ENCODE measurements around the gene PSD2. TPM values are rescaled to one million over a fixed set of nuclear protein-coding genes. Genes with fewer than 3 reads are reported as not detected.

The PSD2 gene
- total RNA-seq, 1 donor from 2014 or later, result not detected

DNA sequence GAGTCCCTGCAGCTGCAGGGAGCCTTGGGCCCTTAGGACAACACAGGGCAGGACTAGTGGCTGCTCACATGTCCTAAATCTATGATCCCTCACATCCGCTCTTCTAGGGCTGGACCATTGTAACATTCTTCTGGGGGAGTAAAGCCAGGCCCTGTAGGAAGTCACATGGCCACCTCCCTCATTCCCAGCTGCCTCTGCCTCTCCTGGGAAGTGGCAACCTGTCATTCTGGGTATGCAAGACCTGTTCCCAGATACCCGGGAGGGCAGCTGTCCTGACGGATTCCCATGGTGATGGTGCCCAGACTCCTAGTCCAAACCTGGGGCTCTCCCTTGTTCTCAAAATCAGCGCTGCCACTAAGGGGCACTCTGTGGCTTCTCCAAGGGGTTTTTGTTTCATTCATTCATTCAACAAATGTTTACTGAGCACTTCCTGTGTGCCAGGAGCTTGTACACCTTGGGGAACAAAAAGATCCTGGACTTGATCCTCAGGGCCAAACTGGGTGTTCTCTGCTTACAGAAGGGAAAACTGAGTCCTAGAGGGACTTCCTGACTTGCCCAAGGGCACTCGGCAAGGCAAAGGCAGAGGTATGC lies 85.6 kb downstream of the PSD2 start:
- Histone ChIP-seq H3K4me1 (no peaks in the 10 kb centered on the region), H3K27ac (no peak overlapping the region), H3K36me3 (peaks cover 0 to 6% of the 10 kb centered on the region in 2 donors), H3K27me3 (no peaks in the 10 kb centered on the region), H3K9me3 (no peaks in the 10 kb centered on the region), H3K4me3 (no peak overlapping the region)
- no peak for DNase-seq (ENCODE audit: low spot score in 2 of 2)
- intact Hi-C loops (cut with DNase I), result no loop called here
- TF ChIP-seq, protein P1, sequence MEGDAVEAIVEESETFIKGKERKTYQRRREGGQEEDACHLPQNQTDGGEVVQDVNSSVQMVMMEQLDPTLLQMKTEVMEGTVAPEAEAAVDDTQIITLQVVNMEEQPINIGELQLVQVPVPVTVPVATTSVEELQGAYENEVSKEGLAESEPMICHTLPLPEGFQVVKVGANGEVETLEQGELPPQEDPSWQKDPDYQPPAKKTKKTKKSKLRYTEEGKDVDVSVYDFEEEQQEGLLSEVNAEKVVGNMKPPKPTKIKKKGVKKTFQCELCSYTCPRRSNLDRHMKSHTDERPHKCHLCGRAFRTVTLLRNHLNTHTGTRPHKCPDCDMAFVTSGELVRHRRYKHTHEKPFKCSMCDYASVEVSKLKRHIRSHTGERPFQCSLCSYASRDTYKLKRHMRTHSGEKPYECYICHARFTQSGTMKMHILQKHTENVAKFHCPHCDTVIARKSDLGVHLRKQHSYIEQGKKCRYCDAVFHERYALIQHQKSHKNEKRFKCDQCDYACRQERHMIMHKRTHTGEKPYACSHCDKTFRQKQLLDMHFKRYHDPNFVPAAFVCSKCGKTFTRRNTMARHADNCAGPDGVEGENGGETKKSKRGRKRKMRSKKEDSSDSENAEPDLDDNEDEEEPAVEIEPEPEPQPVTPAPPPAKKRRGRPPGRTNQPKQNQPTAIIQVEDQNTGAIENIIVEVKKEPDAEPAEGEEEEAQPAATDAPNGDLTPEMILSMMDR (IDR thresholded peaks at IDR 0.05), result no peak

DNA sequence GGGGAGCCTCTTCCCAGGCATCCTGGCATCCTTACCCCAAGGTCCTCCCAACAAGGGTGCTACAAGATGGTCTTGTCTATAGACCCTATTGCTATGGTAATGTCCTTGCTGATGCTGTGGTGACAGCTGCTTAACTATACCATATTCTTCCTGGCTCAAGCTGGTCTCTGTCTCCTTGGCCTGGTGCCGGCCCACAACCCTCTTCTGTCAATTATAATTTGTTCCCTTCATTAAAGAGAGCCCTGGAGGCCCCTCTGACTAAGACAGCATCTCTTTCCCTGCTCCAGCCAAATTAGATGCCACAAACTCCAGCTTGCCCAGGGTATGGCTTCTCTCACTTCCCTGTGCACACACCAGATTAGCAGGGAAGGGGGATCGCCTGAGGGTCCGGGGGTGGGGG lies 86.7 kb downstream of the PSD2 start:
- H3K4me1 ChIP-seq, result no peaks in the 10 kb centered on the region
- H3K27me3 ChIP-seq, result no peaks in the 10 kb centered on the region
- DNase-seq (ENCODE audit: low spot score in 2 of 2), result no peak
- H3K27ac ChIP-seq, result no peak overlapping the region
- intact Hi-C loops (cut with DNase I), result no loop called here
- no peaks in the 10 kb centered on the region for H3K9me3 ChIP-seq
- peaks cover 0 to 6% of the 10 kb centered on the region in 2 donors for H3K36me3 ChIP-seq
- TF ChIP-seq, protein P1 (IDR thresholded peaks at IDR 0.05), result no peak
- H3K4me3 ChIP-seq, result no peak overlapping the region

- intact Hi-C loops (cut with DNase I), result no loop called here
- Histone ChIP-seq H3K9me3 (no peaks in the 10 kb centered on the region), H3K4me1 (no peaks in the 10 kb centered on the region), H3K4me3 (no peak overlapping the region), H3K27me3 (no peaks in the 10 kb centered on the region), H3K36me3 (peaks cover 0 to 6% of the 10 kb centered on the region in 2 donors), H3K27ac (no peak overlapping the region)
- TF ChIP-seq, protein P1 (IDR thresholded peaks at IDR 0.05), result no peak
- DNase-seq (ENCODE audit: low spot score in 2 of 2), result no peak
Observed at GRCh38 chr5:139882961-139883539, 87.4 kb downstream of the PSD2 start.

DNA sequence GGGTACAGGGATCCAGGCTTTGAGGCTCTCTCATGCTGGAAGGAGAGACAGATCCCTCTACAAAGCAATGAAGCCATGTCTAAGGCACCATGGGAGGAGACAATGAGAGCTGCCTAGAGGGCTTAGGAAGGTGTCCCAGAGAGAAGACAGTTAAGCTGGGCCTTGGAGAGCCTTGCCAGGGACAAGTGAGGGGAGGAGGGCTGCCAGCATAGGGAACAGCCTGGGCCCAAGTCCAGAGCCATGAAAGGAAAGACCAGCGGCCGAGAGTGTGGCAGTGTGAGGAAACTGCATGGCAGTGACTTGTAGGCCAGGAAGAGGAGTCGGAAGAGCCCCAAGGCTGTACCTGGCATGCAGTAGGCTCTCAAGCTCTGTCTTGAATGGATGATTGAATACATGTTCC lies 88.5 kb downstream of the PSD2 start:
- no peak overlapping the region for H3K27ac ChIP-seq
- TF ChIP-seq, protein P1 (IDR thresholded peaks at IDR 0.05), result no peak
- H3K27me3 ChIP-seq, result no peaks in the 10 kb centered on the region
- DNase-seq (ENCODE audit: low spot score in 2 of 2), result no peak
- no peaks in the 10 kb centered on the region for H3K9me3 ChIP-seq
- intact Hi-C loops (cut with DNase I), result no loop called here
- H3K4me1 ChIP-seq, result no peaks in the 10 kb centered on the region
- no peak overlapping the region for H3K4me3 ChIP-seq
- peaks cover 0 to 6% of the 10 kb centered on the region in 2 donors for H3K36me3 ChIP-seq

DNA sequence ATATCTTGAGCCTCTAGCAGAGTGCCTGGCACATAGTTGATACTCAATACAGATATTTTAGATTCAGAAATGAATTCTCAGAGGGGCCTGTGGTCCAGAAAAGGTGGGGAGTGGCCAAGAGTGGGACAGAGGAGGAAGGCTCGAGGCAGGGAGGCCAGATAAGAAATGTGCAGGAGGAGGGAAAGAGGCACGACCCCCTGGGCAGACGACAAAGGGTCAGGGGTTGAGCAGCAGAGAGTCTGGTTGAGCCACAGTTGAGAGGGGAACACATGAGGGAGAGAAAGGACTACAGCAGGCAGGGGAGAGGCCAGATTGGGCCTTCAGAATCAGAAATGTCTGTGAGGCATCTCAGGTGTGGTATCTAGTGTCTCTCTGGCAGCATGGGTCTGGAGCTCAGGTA lies 89.1 kb downstream of the PSD2 start:
- Histone ChIP-seq H3K4me1 (no peaks in the 10 kb centered on the region), H3K9me3 (no peaks in the 10 kb centered on the region), H3K4me3 (no peak overlapping the region), H3K36me3 (peaks cover 0 to 6% of the 10 kb centered on the region in 2 donors), H3K27me3 (no peaks in the 10 kb centered on the region), H3K27ac (no peak overlapping the region)
- TF ChIP-seq, protein P1 (IDR thresholded peaks at IDR 0.05), result no peak
- intact Hi-C loops (cut with DNase I), result no loop called here
- no peak for DNase-seq (ENCODE audit: low spot score in 2 of 2)

Data from ascending aorta (tissue), 2 donors.